Stimulated activated CD4-positive, alpha-beta T cell treated with anti-CD3 and anti-CD28 coated beads, TNF-alpha, amount 100 ng/mL, for 24 hours (primary cell): ENCODE results near the gene KRTAP21-1.
"Not testable (repeated sequence)": the region's sequence is repeated elsewhere in the genome, so short reads cannot be mapped to it uniquely, and the experiment has no call there.

ENCODE experiments used
- DNase-seq, 3 experiments: peaks; one replicate each; pipeline ENCODE4 v3.0.0-alpha.2; 2020; ENCODE audit warnings: low read depth in 3 of 3

KRTAP21-1 gene

GRCh38 chr21:30755328-30755727, at the start of gene KRTAP21-1:
Gene KRTAP21-1 (minus strand): TSS chr21:30755428. CDS start chr21:30755378, 50 bp downstream.
- DNase-seq = not testable (repeated sequence)

GRCh38 chr21:30800605-30801004, 45.4 kb upstream of the KRTAP21-1 start:
- no peak for DNase-seq

DNA sequence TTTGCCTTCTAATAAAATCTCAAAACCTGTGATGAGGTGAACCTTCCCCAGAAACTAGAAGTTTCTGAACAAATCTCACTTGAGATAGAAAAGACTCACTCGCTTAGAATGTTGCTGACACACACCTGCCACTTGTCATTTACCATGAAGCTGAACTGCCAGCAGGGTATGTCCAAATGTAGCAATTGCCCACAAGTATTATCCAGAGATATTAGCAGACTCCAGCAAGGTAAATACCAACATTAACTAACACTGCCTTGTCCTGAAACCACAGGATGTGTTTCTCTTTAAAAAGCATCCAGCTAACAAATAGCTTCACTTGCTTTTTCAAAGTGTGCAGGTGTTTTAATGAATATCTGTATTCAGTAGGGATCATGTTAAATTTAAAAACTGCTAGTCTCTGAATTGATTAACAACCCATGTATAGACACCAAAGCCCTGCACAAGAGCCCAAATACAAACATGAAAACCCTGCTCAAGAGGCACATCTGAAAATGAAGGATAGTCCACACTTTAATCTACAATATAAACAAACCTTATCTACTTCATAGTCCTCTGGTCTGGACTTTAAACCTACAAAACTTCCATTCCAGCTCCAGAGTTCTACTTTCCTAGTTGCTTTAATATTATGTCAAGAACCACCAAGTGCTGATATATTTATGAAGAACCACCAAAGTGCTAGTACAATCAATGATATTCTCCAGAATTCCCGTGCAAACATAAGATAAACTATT, 38.5 kb upstream of the KRTAP21-1 start:
- no peak for DNase-seq

- no peak for DNase-seq
Measured at GRCh38 chr21:30779249-30779648, 24.0 kb upstream of the KRTAP21-1 start.

GRCh38 chr21:30769724-30770431, 14.7 kb upstream of the KRTAP21-1 start:
- DNase-seq = no peak

DNA sequence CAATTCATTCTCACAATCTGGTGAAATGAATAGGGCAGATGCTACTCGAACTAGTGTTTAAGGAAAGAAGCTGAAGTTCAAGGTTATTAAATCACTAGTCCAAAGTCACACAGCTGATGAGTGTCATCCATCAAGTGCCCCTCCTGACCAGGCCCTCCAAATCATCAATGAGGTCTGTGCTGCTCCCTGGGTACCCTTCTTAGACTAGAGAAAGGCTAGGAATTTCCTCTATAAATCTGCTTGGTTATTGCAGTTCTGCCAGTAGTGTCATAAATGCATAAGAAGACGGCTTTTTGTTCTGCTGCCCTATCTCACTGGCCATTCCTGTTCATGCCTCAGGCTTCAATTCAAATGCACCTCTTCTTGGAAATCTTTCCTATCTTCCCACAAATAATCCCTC, 5.5 kb upstream of the KRTAP21-1 start:
- no peak for DNase-seq

- no peak for DNase-seq
Measured at GRCh38 chr21:30758306-30758705, 3.1 kb upstream of the KRTAP21-1 start.

GRCh38 chr21:30747159-30747558, 8.1 kb downstream of the KRTAP21-1 start, which contains the start of gene KRTAP21-2:
Gene KRTAP21-2 (minus strand): TSS chr21:30747259. CDS start chr21:30747202, 57 bp downstream.
- DNase-seq = no peak

- no peak for DNase-seq
Measured at GRCh38 chr21:30740462-30740861, 14.8 kb downstream of the KRTAP21-1 start.

GRCh38 chr21:30733026-30733425, 22.2 kb downstream of the KRTAP21-1 start:
- no peak for DNase-seq

DNA sequence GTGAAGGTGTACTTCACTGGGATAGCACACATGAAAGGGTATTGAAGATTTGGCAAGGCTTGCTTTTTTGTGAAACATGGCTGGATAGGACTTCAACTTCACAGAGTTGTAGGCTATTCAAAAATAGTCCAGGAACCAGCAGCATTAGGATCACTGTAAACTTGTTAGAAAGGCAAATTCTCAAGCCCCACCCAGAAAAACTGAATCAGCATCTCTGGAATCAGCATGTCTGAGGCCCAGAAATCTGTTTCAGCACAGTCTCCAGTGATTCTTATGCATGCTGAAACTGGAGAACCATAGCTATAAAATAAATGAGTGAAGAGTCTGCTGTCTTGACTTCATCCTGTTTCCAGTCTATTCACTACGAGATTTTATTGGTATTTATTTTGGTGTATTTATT, 28.5 kb downstream of the KRTAP21-1 start:
- no peak for DNase-seq

- no peak for DNase-seq
Measured at GRCh38 chr21:30719401-30719800, 35.8 kb downstream of the KRTAP21-1 start.

DNA sequence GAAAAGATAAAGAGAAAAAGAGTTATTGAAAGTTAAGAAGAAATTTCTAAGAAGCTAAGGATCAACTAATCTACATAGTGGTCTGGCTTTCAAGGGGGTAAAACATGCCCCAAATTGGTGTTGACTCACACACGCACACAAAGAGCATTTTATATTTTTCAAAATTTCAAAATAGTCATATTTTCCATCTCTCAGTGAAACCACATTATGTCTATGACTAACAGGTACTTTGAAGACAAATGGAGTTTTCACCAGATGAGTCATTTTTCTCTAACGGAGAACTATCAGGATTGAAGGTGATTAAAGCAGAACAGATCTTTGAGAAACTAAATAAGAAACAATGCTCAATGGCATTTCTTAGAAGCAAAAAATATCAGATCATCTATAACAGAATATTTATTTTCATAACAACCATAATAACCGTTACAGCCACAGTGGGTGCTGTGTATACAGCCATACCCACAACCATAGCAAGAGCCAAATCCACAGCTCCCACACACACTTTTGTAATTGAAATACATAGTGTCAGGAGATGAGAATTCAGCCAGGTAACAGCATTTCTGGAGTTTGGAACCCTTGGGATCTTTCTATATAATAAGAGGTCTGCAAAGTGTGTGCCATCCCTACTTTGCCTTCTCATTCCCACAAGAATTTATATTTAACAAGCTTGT, 36.9 kb downstream of the KRTAP21-1 start, which contains the start of gene KRTAP21-3:
KRTAP21-3 (minus strand) TSS at position 539 of the 671 bp plus-strand sequence; CDS start at position 521, 18 bp downstream.
- peak in 1 of 3 experiments; percentile 11 for DNase-seq

GRCh38 chr21:30717105-30717504, 38.1 kb downstream of the KRTAP21-1 start:
- DNase-seq = no peak

GRCh38 chr21:30714946-30715345, 40.3 kb downstream of the KRTAP21-1 start:
- no peak for DNase-seq

DNA sequence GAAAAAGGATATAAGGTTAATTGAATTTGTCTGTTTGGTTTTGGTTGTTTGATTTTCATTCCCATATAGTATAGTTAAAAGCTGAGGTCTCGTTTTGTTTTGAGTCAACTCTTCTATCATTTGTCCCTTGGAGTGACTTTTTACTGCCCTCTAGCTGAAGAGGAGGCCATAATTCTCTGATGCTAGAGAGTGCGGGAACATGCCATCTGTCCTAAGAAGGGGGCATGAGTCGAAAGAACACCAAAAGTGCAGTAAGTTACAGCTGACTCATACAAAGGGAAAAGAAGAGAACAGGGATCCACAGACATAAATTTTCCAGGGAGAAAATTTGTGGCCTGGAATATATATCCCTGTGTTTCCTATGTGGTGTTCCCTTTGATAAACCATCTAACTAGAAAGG, 40.8 kb downstream of the KRTAP21-1 start:
- DNase-seq = no peak

- DNase-seq = no peak
Measured at GRCh38 chr21:30713766-30714165, 41.5 kb downstream of the KRTAP21-1 start.

DNA sequence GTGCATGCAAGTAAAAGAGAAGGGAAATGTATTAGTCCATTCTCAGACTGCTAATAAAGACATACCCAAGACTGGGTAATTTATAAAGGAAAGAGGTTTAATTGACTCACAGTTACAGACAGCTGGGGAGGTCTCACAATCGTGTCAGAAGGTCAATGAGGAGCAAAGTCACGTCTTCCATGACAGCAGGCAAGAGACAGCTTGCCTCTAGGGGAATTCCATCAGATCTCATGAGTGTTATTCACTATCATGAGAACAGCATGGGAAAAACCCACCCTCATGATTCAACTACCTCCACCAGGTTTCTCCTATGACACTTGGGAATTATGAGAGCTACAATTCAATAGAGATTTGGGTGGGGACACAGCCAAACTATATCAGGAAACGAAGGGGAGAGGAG, 44.7 kb downstream of the KRTAP21-1 start:
- peak in 2 of 3 experiments; percentile 7 to 40 for DNase-seq

GRCh38 chr21:30707409-30707808, 47.8 kb downstream of the KRTAP21-1 start:
- no peak for DNase-seq
